Right lobe of liver (tissue), 4 donors: ENCODE measurements around the gene THAP7.

Experiments
- POLR2A ChIP-seq: fragments of 450-650 bp; IDR thresholded peaks from one replicate; pipeline ENCODE4 v1.6.1; 2017; ENCODE audit warnings: antibody characterized with exemption, mild to moderate bottlenecking
- TF ChIP-seq, protein P1 (sequence below), 4 donors: fragments of 200-600 bp in 3 of 4; fragments of 450-650 bp in 1 of 4; IDR thresholded peaks; one replicate each; pipeline versions ENCODE4 v1.5.1 to v1.8.0; 2016 to 2022; ENCODE audit warnings: antibody characterized with exemption in 4 of 4, mild to moderate bottlenecking in 2 of 4
- donor health status: DM: no; HTN: no; CAD: no.
- donor health status: DM: no; HTN: no; CAD: no.
- donor health status: DM: no; HTN: yes; CAD: no.

DNA sequence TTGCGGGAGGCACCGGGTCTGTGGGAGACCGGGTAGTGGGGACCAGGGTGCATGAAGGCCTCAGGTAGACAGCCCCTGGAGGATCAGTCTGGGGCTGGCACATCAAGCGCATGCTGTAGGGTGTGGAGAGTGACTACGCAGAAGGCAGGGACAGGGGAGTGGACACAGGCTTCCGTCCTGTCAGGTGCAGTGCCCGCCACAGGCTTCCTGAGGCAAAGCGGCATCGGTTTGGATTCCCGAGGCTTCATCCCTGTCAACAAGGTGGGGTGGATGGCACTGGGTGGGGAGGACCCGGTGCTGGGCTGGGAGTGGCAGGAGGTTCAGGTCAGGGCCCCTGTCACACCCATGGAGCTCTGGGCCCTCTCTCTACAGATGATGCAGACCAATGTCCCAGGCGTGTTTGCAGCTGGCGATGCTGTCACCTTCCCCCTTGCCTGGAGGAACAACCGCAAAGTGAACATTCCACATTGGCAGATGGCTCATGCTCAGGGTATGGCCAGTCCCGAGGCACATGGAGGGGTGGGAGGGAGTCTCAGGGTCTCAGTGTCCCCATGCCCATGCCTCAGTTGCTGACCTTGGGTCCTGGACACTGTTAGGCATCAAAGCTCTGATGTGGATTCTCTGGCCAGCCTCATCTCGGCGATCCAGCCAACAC, 24.3 kb downstream of the THAP7 start:
- TF ChIP-seq, protein P1, sequence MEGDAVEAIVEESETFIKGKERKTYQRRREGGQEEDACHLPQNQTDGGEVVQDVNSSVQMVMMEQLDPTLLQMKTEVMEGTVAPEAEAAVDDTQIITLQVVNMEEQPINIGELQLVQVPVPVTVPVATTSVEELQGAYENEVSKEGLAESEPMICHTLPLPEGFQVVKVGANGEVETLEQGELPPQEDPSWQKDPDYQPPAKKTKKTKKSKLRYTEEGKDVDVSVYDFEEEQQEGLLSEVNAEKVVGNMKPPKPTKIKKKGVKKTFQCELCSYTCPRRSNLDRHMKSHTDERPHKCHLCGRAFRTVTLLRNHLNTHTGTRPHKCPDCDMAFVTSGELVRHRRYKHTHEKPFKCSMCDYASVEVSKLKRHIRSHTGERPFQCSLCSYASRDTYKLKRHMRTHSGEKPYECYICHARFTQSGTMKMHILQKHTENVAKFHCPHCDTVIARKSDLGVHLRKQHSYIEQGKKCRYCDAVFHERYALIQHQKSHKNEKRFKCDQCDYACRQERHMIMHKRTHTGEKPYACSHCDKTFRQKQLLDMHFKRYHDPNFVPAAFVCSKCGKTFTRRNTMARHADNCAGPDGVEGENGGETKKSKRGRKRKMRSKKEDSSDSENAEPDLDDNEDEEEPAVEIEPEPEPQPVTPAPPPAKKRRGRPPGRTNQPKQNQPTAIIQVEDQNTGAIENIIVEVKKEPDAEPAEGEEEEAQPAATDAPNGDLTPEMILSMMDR (IDR thresholded peaks at IDR 0.05) = no peak
- no peak for TF ChIP-seq POLR2A
